Measurements from ENCODE around the gene HIC1.

- TF ChIP-seq POLR2A (IDR thresholded peaks at IDR 0.05) (no peak), CTCF (IDR thresholded peaks at IDR 0.05) (no peak), EP300 (IDR thresholded peaks at IDR 0.05) (no peak)
These were observed 51.5 kb downstream of the HIC1 start for GRCh38 chr17:2106308-2106955.

All from suprapubic skin (tissue), 3 donors.